ENCODE results near the gene PIEZO2.

Gene PIEZO2

GRCh38 chr18:11033503-11033902 lies 115.9 kb downstream of the PIEZO2 start:
- no peaks in the 10 kb centered on the region for H3F3A ChIP-seq (ENCODE audit: control insufficient read depth, insufficient read depth)
- no peaks in the 10 kb centered on the region for H3K4me1 ChIP-seq (ENCODE audit: control insufficient read depth, low read length)
- no peaks in the 10 kb centered on the region for H3K9me2 ChIP-seq (replicated peaks; ENCODE audit: control insufficient read depth, low read length)
- no peaks in the 10 kb centered on the region for H4K20me1 ChIP-seq (ENCODE audit: control insufficient read depth, insufficient read depth, low read depth, low read length)
- no peaks in the 10 kb centered on the region for H3K27me3 ChIP-seq (ENCODE audit: control insufficient read depth, low read length)
- no peak overlapping the region for H3K4me3 ChIP-seq (ENCODE audit: low read length)
- H3K79me2 ChIP-seq (ENCODE audit: control insufficient read depth, low read length), result no peaks in the 10 kb centered on the region
- no peak overlapping the region for H3K27ac ChIP-seq (ENCODE audit: low read depth, low read length)
- H3K36me3 ChIP-seq (ENCODE audit: control insufficient read depth, low read length), result no peaks in the 10 kb centered on the region
- TF ChIP-seq CTCF (IDR thresholded peaks at IDR 0.05; ENCODE audit: low read depth, low read length, poor library complexity, severe bottlenecking), result no peak
- no peak for TF ChIP-seq EZH2phosphoT487 (IDR thresholded peaks at IDR 0.05; ENCODE audit: borderline replicate concordance, low read length)
- no peak overlapping the region for H3K4me2 ChIP-seq (ENCODE audit: low read length)
- H3K9me3 ChIP-seq (ENCODE audit: control insufficient read depth, insufficient read depth, low read length), result no peaks in the 10 kb centered on the region

- H3K9me2 ChIP-seq (replicated peaks; ENCODE audit: control insufficient read depth, low read length), result no peaks in the 10 kb centered on the region
- TF ChIP-seq EZH2phosphoT487 (IDR thresholded peaks at IDR 0.05; ENCODE audit: borderline replicate concordance, low read length) (no peak), CTCF (IDR thresholded peaks at IDR 0.05; ENCODE audit: low read depth, low read length, poor library complexity, severe bottlenecking) (no peak)
Measured at GRCh38 chr18:11031966-11032365, 117.4 kb downstream of the PIEZO2 start.

GRCh38 chr18:11029021-11029420 lies 120.3 kb downstream of the PIEZO2 start:
- H3K4me1 ChIP-seq (ENCODE audit: control insufficient read depth, low read length), result no peaks in the 10 kb centered on the region
- H3K4me2 ChIP-seq (ENCODE audit: low read length), result no peak overlapping the region
- H3K79me2 ChIP-seq (ENCODE audit: control insufficient read depth, low read length), result no peaks in the 10 kb centered on the region

More at GRCh38 chr18:11031966-11032365, 117.4 kb downstream of the PIEZO2 start:
- Histone ChIP-seq H4K20me1 (ENCODE audit: control insufficient read depth, insufficient read depth, low read depth, low read length) (no peaks in the 10 kb centered on the region), H3K27ac (ENCODE audit: low read depth, low read length) (no peak overlapping the region), H3K4me2 (ENCODE audit: low read length) (no peak overlapping the region), H3K36me3 (ENCODE audit: control insufficient read depth, low read length) (no peaks in the 10 kb centered on the region), H3K4me1 (ENCODE audit: control insufficient read depth, low read length) (no peaks in the 10 kb centered on the region), H3K79me2 (ENCODE audit: control insufficient read depth, low read length) (no peaks in the 10 kb centered on the region), H3K9me3 (ENCODE audit: control insufficient read depth, insufficient read depth, low read length) (no peaks in the 10 kb centered on the region), H3K4me3 (ENCODE audit: low read length) (no peak overlapping the region), H3K27me3 (ENCODE audit: control insufficient read depth, low read length) (no peaks in the 10 kb centered on the region), H3F3A (ENCODE audit: control insufficient read depth, insufficient read depth) (no peaks in the 10 kb centered on the region)

More at GRCh38 chr18:11029021-11029420, 120.3 kb downstream of the PIEZO2 start:
- no peak overlapping the region for H3K4me3 ChIP-seq (ENCODE audit: low read length)
- no peaks in the 10 kb centered on the region for H3F3A ChIP-seq (ENCODE audit: control insufficient read depth, insufficient read depth)
- no peaks in the 10 kb centered on the region for H3K9me2 ChIP-seq (replicated peaks; ENCODE audit: control insufficient read depth, low read length)
- TF ChIP-seq CTCF (IDR thresholded peaks at IDR 0.05; ENCODE audit: low read depth, low read length, poor library complexity, severe bottlenecking) (no peak), EZH2phosphoT487 (IDR thresholded peaks at IDR 0.05; ENCODE audit: borderline replicate concordance, low read length) (no peak)
- H3K27ac ChIP-seq (ENCODE audit: low read depth, low read length), result no peak overlapping the region
- no peaks in the 10 kb centered on the region for H3K27me3 ChIP-seq (ENCODE audit: control insufficient read depth, low read length)
- no peaks in the 10 kb centered on the region for H3K9me3 ChIP-seq (ENCODE audit: control insufficient read depth, insufficient read depth, low read length)
- H3K36me3 ChIP-seq (ENCODE audit: control insufficient read depth, low read length), result no peaks in the 10 kb centered on the region
- H4K20me1 ChIP-seq (ENCODE audit: control insufficient read depth, insufficient read depth, low read depth, low read length), result no peaks in the 10 kb centered on the region

All from DOHH2 (cell line).